ENCODE measurements around the gene KLC3. TPM values are rescaled to one million over a fixed set of nuclear protein-coding genes. Genes with fewer than 3 reads are reported as not detected.
A peak's percentile ranks its signal among the peaks of the same experiment; 100 is the strongest.

Gene KLC3
- total and polyA plus RNA-seq, 2 of the 8 experiments (the other 6 are each of a cell fraction or from before 2014, with no cell fraction given): 1.3 to 2.8 TPM

- H3K9ac ChIP-seq (replicated peaks in 1 of 4; ENCODE audit: extremely low read depth in 1 of 4, low read depth in 3 of 4, low read length in 3 of 4): peak overlapping the region in 1 of 4 experiments; percentile 13; a peak in 1 of 7 replicates
- TF ChIP-seq, protein P1, sequence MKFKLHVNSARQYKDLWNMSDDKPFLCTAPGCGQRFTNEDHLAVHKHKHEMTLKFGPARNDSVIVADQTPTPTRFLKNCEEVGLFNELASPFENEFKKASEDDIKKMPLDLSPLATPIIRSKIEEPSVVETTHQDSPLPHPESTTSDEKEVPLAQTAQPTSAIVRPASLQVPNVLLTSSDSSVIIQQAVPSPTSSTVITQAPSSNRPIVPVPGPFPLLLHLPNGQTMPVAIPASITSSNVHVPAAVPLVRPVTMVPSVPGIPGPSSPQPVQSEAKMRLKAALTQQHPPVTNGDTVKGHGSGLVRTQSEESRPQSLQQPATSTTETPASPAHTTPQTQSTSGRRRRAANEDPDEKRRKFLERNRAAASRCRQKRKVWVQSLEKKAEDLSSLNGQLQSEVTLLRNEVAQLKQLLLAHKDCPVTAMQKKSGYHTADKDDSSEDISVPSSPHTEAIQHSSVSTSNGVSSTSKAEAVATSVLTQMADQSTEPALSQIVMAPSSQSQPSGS (IDR thresholded peaks at IDR 0.05; ENCODE audit: low read length): no peak
- TF ChIP-seq E2F6 (IDR thresholded peaks at IDR 0.05): peak; percentile 19; the same call in 1 of the 2 replicates
- TF ChIP-seq MAFK (IDR thresholded peaks at IDR 0.05; ENCODE audit: low read depth, low read length): no peak
- TF ChIP-seq HDAC2 (IDR thresholded peaks at IDR 0.05; ENCODE audit: borderline replicate concordance in 1 of 2, low read depth in 2 of 2, low read length in 2 of 2): no peak
- TF ChIP-seq, protein P2, sequence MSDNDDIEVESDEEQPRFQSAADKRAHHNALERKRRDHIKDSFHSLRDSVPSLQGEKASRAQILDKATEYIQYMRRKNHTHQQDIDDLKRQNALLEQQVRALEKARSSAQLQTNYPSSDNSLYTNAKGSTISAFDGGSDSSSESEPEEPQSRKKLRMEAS (IDR thresholded peaks at IDR 0.05): 0 out of 2 replicates have a peak, but pooled peaks have one; percentile 28
- TF ChIP-seq TCF12 (IDR thresholded peaks at IDR 0.05; ENCODE audit: low read depth, low read length): no peak
- TF ChIP-seq SUZ12 (IDR thresholded peaks at IDR 0.05; ENCODE audit: low read length): 0 out of 2 replicates have a peak, but pooled peaks have one; percentile 20
- peak; percentile 58 for TF ChIP-seq ASH2L (IDR thresholded peaks at IDR 0.05; ENCODE audit: low read length)
- TF ChIP-seq FOSL1 (IDR thresholded peaks at IDR 0.05; ENCODE audit: insufficient read depth, low read depth, low read length): no peak
Observed at GRCh38 chr19:45323671-45324081, 16.9 kb upstream of the KLC3 start.

More at GRCh38 chr19:45323671-45324081, 16.9 kb upstream of the KLC3 start:
- peak overlapping the region; percentile 45 for H4K91ac ChIP-seq (replicated peaks; ENCODE audit: insufficient read length, low read length)
- WGBS, 2 experiments (ENCODE audit: extremely low coverage in 1 of 2, insufficient coverage in 1 of 2, insufficient read length in 1 of 2, insufficient replicate concordance in 2 of 2, low coverage in 1 of 2, low lambda C conversion rate in 2 of 2, missing lambda C conversion rate in 1 of 2): 4% methylated on average over 18 of the region's 30 CpGs; no CpG with 5 or more reads in 1 of the 2 experiments
- peak overlapping the region; percentile 54 for H3K56ac ChIP-seq (replicated peaks; ENCODE audit: insufficient read length, low read depth, low read length)
- H3K14ac ChIP-seq (ENCODE audit: insufficient read length): no peak overlapping the region
- H4K20me1 ChIP-seq (replicated peaks in 1 of 2; ENCODE audit: control insufficient read depth in 1 of 2, insufficient read depth in 2 of 2, low read length in 2 of 2): peaks cover 0 to 2% of the 10 kb centered on the region in 2 experiments
- peak overlapping the region; percentile 93 for H3K18ac ChIP-seq (ENCODE audit: extremely low read depth, low read length)
- POLR2A ChIA-PET (ENCODE audit: partially characterized antibody): interaction anchor here (0.8 to 1.2 kb wide), 2 partner anchors 15 to 18 kb away, joined by 3 to 4 read pairs; no protein-coding TSS in a partner anchor
- peaks cover 2 to 18% (median 6%) of the 10 kb centered on the region in 4 experiments; a peak in 6 of 7 replicates for H3K4me1 ChIP-seq (replicated peaks in 1 of 4; ENCODE audit: control insufficient read depth in 3 of 4, insufficient read depth in 4 of 4, low read length in 3 of 4)
- peak overlapping the region; percentile 80; the same call in 1 of the 2 replicates for H2BK12ac ChIP-seq (ENCODE audit: low read depth, low read length)
- no peak overlapping the region; the same call in 1 of the 2 replicates for H2BK15ac ChIP-seq (ENCODE audit: low read length)
- H3K36me3 ChIP-seq (ENCODE audit: control insufficient read depth in 2 of 4, insufficient read depth in 4 of 4, low read length in 3 of 4): no peaks in the 10 kb centered on the region
- 0 out of 2 replicates have a peak overlapping the region, but pooled peaks have one; percentile 44 for H2BK5ac ChIP-seq (ENCODE audit: low read depth, low read length)
- H4K5ac ChIP-seq (ENCODE audit: insufficient read length, low read depth, low read length): peak overlapping the region; percentile 1
- peaks cover 0 to 14% (median 11%) of the 10 kb centered on the region in 4 experiments; a peak in 5 of 7 replicates for H3K27me3 ChIP-seq (replicated peaks in 1 of 4; ENCODE audit: control insufficient read depth in 3 of 4, extremely low read depth in 1 of 4, insufficient read depth in 3 of 4, low read length in 3 of 4)
- peak overlapping the region; percentile 42 to 71 for H3K4me2 ChIP-seq (ENCODE audit: insufficient read depth in 1 of 2, low read depth in 2 of 2, low read length in 2 of 2)
- DNase-seq (ENCODE audit: low read depth in 1 of 2, low spot score in 2 of 2): peak in 1 of 2 experiments; percentile 68
- CTCF ChIA-PET (ENCODE audit: partially characterized antibody): interaction anchor here (1.6 kb wide), 1 partner anchor 123 kb away, joined by 3 read pairs; no protein-coding TSS in a partner anchor
- H3K23ac ChIP-seq (ENCODE audit: insufficient read length): no peak overlapping the region
- H3K23me2 ChIP-seq (ENCODE audit: low read depth, low read length): peaks cover 3% of the 10 kb centered on the region; the same call in 1 of the 2 replicates
- peak overlapping the region; percentile 74; the same call in 1 of the 2 replicates for H2AFZ ChIP-seq (ENCODE audit: low read length)
- H3K9me3 ChIP-seq (ENCODE audit: insufficient read depth in 2 of 2, low read depth in 1 of 2, low read length in 1 of 2): no peaks in the 10 kb centered on the region
- peak overlapping the region; percentile 2 for H3K4ac ChIP-seq (replicated peaks; ENCODE audit: insufficient read length, low read depth, low read length)
- no peak overlapping the region for H2BK20ac ChIP-seq (ENCODE audit: low read length)
- H3K27ac ChIP-seq (ENCODE audit: low read depth, low read length): no peak overlapping the region
- H2AK5ac ChIP-seq (ENCODE audit: low read depth, low read length): no peak overlapping the region
- H4K8ac ChIP-seq (ENCODE audit: extremely low read depth, insufficient read depth, low read length): peak overlapping the region; percentile 28; the same call in 1 of the 2 replicates
- no peaks in the 10 kb centered on the region for H3K79me1 ChIP-seq (ENCODE audit: low read depth, low read length)
- H3K79me2 ChIP-seq (ENCODE audit: control insufficient read depth in 1 of 2, insufficient read depth in 2 of 2, low read length in 2 of 2): no peaks in the 10 kb centered on the region
- no peak overlapping the region for H2BK120ac ChIP-seq (replicated peaks; ENCODE audit: low read depth, low read length)
- peak overlapping the region in 3 of 4 experiments; percentile 1 to 52 (median 26); a peak in 5 of 8 replicates for H3K4me3 ChIP-seq (ENCODE audit: extremely low read depth in 1 of 4, insufficient read depth in 2 of 4, low read depth in 3 of 4, low read length in 4 of 4)
- no peak for FAIRE-seq

Data from H1 (cell line).